ENCODE measurements around the gene NSUN2. TPM values are rescaled to one million over a fixed set of nuclear protein-coding genes. Genes with fewer than 3 reads are reported as not detected.
A peak's percentile ranks its signal among the peaks of the same experiment; 100 is the strongest.

NSUN2 gene
- total and polyA plus RNA-seq, 2 of the 4 experiments (the other 2 are of a cell fraction), result 51.1 to 61.1 TPM

GRCh38 chr5:6572825-6573380, 59.9 kb downstream of the NSUN2 start:
- no peaks in the 10 kb centered on the region for H4K20me1 ChIP-seq (ENCODE audit: insufficient read depth, low read length)
- H2BK15ac ChIP-seq (ENCODE audit: low read depth, low read length), result no peak overlapping the region
- H2AFZ ChIP-seq (replicated peaks; ENCODE audit: low read length, poor library complexity), result peak overlapping the region; percentile 14
- no peaks in the 10 kb centered on the region for H3K9me1 ChIP-seq (ENCODE audit: insufficient read depth, low read length)
- no peak overlapping the region for H2AK9ac ChIP-seq (replicated peaks; ENCODE audit: low read depth, low read length, poor library complexity)
- no peak overlapping the region for H3K18ac ChIP-seq (ENCODE audit: low read depth, low read length)
- H2BK5ac ChIP-seq (ENCODE audit: low read depth, low read length, poor library complexity, severe bottlenecking), result no peak overlapping the region
- no peaks in the 10 kb centered on the region for H3K9me3 ChIP-seq (ENCODE audit: control insufficient read depth, insufficient read depth, low read length)
- dilution Hi-C loops (cut with HindIII; ENCODE audit: low sequenced_read_pairs, unreplicated experiment), result no loop called here
- no peaks in the 10 kb centered on the region for H3K4me1 ChIP-seq (ENCODE audit: control insufficient read depth, insufficient read depth, low read length)
- H3K36me3 ChIP-seq (ENCODE audit: control insufficient read depth, insufficient read depth, low read length), result no peaks in the 10 kb centered on the region
- H3K79me1 ChIP-seq (ENCODE audit: low read depth in 1 of 2, low read length in 2 of 2), result no peaks in the 10 kb centered on the region
- ChIA-PET CTCF (no interaction called here), POLR2A (ENCODE audit: unreplicated experiment) (no interaction called here)
- no peak overlapping the region for H2BK20ac ChIP-seq (ENCODE audit: low read depth, low read length)
- H2AK5ac ChIP-seq (ENCODE audit: low read depth, low read length), result no peak overlapping the region
- no peak for DNase-seq
- no peak overlapping the region for H3K56ac ChIP-seq (ENCODE audit: extremely low read depth, insufficient read depth, low read length)
- no peak for ATAC-seq (ENCODE audit: low read depth)
- H3K9ac ChIP-seq (ENCODE audit: low read depth, low read length), result no peak overlapping the region
- no peak overlapping the region for H3K4ac ChIP-seq (ENCODE audit: low read depth, low read length)
- no peak overlapping the region for H3K4me3 ChIP-seq (ENCODE audit: insufficient read depth, low read depth, low read length)
- TF ChIP-seq SMC3 (IDR thresholded peaks at IDR 0.05; ENCODE audit: low read depth, low read length), result no peak
- TF ChIP-seq ELK1 (IDR thresholded peaks at IDR 0.05; ENCODE audit: borderline replicate concordance, low read depth, low read length), result no peak
- no peak for TF ChIP-seq POLR2A (IDR thresholded peaks at IDR 0.05; ENCODE audit: low read depth, low read length)
- TF ChIP-seq MAZ (IDR thresholded peaks at IDR 0.05; ENCODE audit: borderline replicate concordance, low read depth, low read length), result no peak
- no peak for TF ChIP-seq RCOR1 (IDR thresholded peaks at IDR 0.05; ENCODE audit: insufficient replicate concordance, low read length)
- no peak for TF ChIP-seq CHD1 (IDR thresholded peaks at IDR 0.05; ENCODE audit: low read depth, low read length)
- no peak for TF ChIP-seq CEBPB (IDR thresholded peaks at IDR 0.05; ENCODE audit: low read depth, low read length)
- TF ChIP-seq MAFK (IDR thresholded peaks at IDR 0.05; ENCODE audit: low read depth, low read length), result no peak
- TF ChIP-seq BHLHE40 (IDR thresholded peaks at IDR 0.05; ENCODE audit: low read depth, low read length), result no peak
- no peak for TF ChIP-seq MXI1 (IDR thresholded peaks at IDR 0.05; ENCODE audit: borderline replicate concordance, low read depth, low read length)
- BruUV-seq (replicated peaks), result no TSS peak
- no peak overlapping the region for H3K27ac ChIP-seq (ENCODE audit: insufficient read depth, low read length)
- H4K91ac ChIP-seq (ENCODE audit: insufficient read depth, low read depth, low read length), result no peak overlapping the region
- no peak overlapping the region for H2BK120ac ChIP-seq (ENCODE audit: low read depth, low read length)
- intact Hi-C loops (cut with micrococcal nuclease), result no loop called here
- in situ Hi-C loops (cut with MboI; ENCODE audit: low sequenced_read_pairs), result no loop called here
- no peak overlapping the region for H4K8ac ChIP-seq (ENCODE audit: low read depth in 2 of 2, low read length in 2 of 2)
- H3K14ac ChIP-seq (replicated peaks; ENCODE audit: low read depth, low read length), result no peak overlapping the region
- 73% methylated on average over 10 of the region's 21 CpGs; no CpG with 5 or more reads in 1 of the 2 experiments for WGBS, 2 experiments (ENCODE audit: extremely low coverage in 2 of 2, insufficient read length in 1 of 2)
- H4K5ac ChIP-seq (ENCODE audit: low read depth, low read length), result no peak overlapping the region
- no peak overlapping the region for H3K4me2 ChIP-seq (ENCODE audit: low read depth, low read length)
- no peak overlapping the region for H3K23ac ChIP-seq (ENCODE audit: low read depth, low read length)
- H3K27me3 ChIP-seq (ENCODE audit: control insufficient read depth, insufficient read depth, low read length), result no peaks in the 10 kb centered on the region; the same call in 1 of the 2 replicates
